ENCODE measurements around the gene ZSWIM9. TPM values are rescaled to one million over a fixed set of nuclear protein-coding genes. Genes with fewer than 3 reads are reported as not detected.

Gene ZSWIM9
- total and polyA plus RNA-seq, 9 donors: 3.2 to 11.9 (median 7.5) TPM

- TF ChIP-seq EP300 (IDR thresholded peaks at IDR 0.05): no peak
- no peak for TF ChIP-seq CTCF (IDR thresholded peaks at IDR 0.05)
- no peak for TF ChIP-seq POLR2A (IDR thresholded peaks at IDR 0.05)
- no peak overlapping the region for H3K4me3 ChIP-seq
- intact Hi-C loops (cut with DNase I): no loop called here
- no peak for DNase-seq
- H3K27me3 ChIP-seq: no peaks in the 10 kb centered on the region
- H3K27ac ChIP-seq: no peak overlapping the region
- WGBS, 3 donors: 71 to 78% (median 76%) methylated on average over 13 of the region's 13 CpGs
- H3K36me3 ChIP-seq: no peaks in the 10 kb centered on the region
- no peaks in the 10 kb centered on the region for H3K9me3 ChIP-seq
- H3K4me1 ChIP-seq (ENCODE audit: insufficient read depth): no peaks in the 10 kb centered on the region
These were observed 19.9 kb downstream of the ZSWIM9 start for GRCh38 chr19:48190288-48190884.

GRCh38 chr19:48190885-48191284 lies 20.4 kb downstream of the ZSWIM9 start:
- intact Hi-C loops (cut with DNase I): no loop called here
- no peak overlapping the region for H3K27ac ChIP-seq
- H3K4me1 ChIP-seq (ENCODE audit: insufficient read depth): no peaks in the 10 kb centered on the region
- H3K36me3 ChIP-seq: no peaks in the 10 kb centered on the region
- H3K27me3 ChIP-seq: no peaks in the 10 kb centered on the region
- H3K4me3 ChIP-seq: no peak overlapping the region
- H3K9me3 ChIP-seq: no peaks in the 10 kb centered on the region
- no peak for DNase-seq
- no peak for TF ChIP-seq POLR2A (IDR thresholded peaks at IDR 0.05)
- TF ChIP-seq EP300 (IDR thresholded peaks at IDR 0.05): no peak
- no peak for TF ChIP-seq CTCF (IDR thresholded peaks at IDR 0.05)
- WGBS, 3 donors: 93 to 95% (median 93%) methylated on average over 3 of the region's 3 CpGs

GRCh38 chr19:48192750-48193149 lies 22.3 kb downstream of the ZSWIM9 start:
- no peak for DNase-seq
- Histone ChIP-seq H3K4me1 (ENCODE audit: insufficient read depth) (peaks cover 5% of the 10 kb centered on the region), H3K27ac (no peak overlapping the region), H3K4me3 (no peak overlapping the region), H3K27me3 (no peaks in the 10 kb centered on the region), H3K9me3 (no peaks in the 10 kb centered on the region), H3K36me3 (no peaks in the 10 kb centered on the region)
- 73 to 76% (median 75%) methylated on average over 7 of the region's 7 CpGs for WGBS, 3 donors
- TF ChIP-seq CTCF (IDR thresholded peaks at IDR 0.05) (no peak), EP300 (IDR thresholded peaks at IDR 0.05) (no peak), POLR2A (IDR thresholded peaks at IDR 0.05) (no peak)
- intact Hi-C loops (cut with DNase I): no loop called here

GRCh38 chr19:48194041-48194843 lies 23.8 kb downstream of the ZSWIM9 start:
- H3K36me3 ChIP-seq: no peaks in the 10 kb centered on the region

More at GRCh38 chr19:48194041-48194843, 23.8 kb downstream of the ZSWIM9 start:
- no peak for DNase-seq
- H3K27me3 ChIP-seq: no peaks in the 10 kb centered on the region
- WGBS, 3 donors: 67 to 77% (median 68%) methylated on average over 31 to 36 of the region's 36 CpGs
- H3K4me1 ChIP-seq (ENCODE audit: insufficient read depth): peaks cover 5% of the 10 kb centered on the region
- H3K4me3 ChIP-seq: no peak overlapping the region
- TF ChIP-seq CTCF (IDR thresholded peaks at IDR 0.05): no peak
- no peak for TF ChIP-seq POLR2A (IDR thresholded peaks at IDR 0.05)
- no peak for TF ChIP-seq EP300 (IDR thresholded peaks at IDR 0.05)
- intact Hi-C loops (cut with DNase I): no loop called here
- H3K27ac ChIP-seq: no peak overlapping the region
- no peaks in the 10 kb centered on the region for H3K9me3 ChIP-seq
